HepG2 (cell line): ENCODE data around the gene SYNPO. TPM values are rescaled to one million over a fixed set of nuclear protein-coding genes. Genes with fewer than 3 reads are reported as not detected.

Experiments used
- ARNT ChIP-seq: fragments of 450-650 bp; IDR thresholded peaks from 2 replicates; pipeline ENCODE4 v1.6.1; 2017
- CENPBD1 ChIP-seq: sonication (generic); formaldehyde crosslinking; IDR thresholded peaks from 2 replicates; pipeline ENCODE4 v1.8.0; 2022; ENCODE audit warnings: missing genetic modification reagents, low read depth, mild to moderate bottlenecking, borderline replicate concordance
- DR1 ChIP-seq: sonication (generic); formaldehyde crosslinking; IDR thresholded peaks from 2 replicates; pipeline ENCODE4 v1.8.0; 2021; ENCODE audit warnings: mild to moderate bottlenecking, missing genetic modification reagents, inconsistent platforms
- HDAC2 ChIP-seq: sonication (generic); formaldehyde crosslinking; IDR thresholded peaks from 2 replicates; pipeline ENCODE4 v1.4.0; 2020; ENCODE audit warnings: missing genetic modification reagents
- HES4 ChIP-seq: sonication (generic); formaldehyde crosslinking; IDR thresholded peaks from 2 replicates; pipeline ENCODE4 v1.9.0; 2021; ENCODE audit warnings: mild to moderate bottlenecking, missing genetic modification reagents, borderline replicate concordance
- HNRNPLL ChIP-seq: fragments of 200-400 bp; formaldehyde crosslinking; IDR thresholded peaks from 2 replicates; pipeline ENCODE4 v1.6.1; 2017; ENCODE audit warnings: mild to moderate bottlenecking, low read depth, low read length; ENCODE audit not compliant: poor library complexity, severe bottlenecking
- KDM2A ChIP-seq: sonication (generic); formaldehyde crosslinking; IDR thresholded peaks from 2 replicates; pipeline ENCODE4 v1.4.0; 2020; ENCODE audit warnings: low read depth, missing genetic modification reagents, borderline replicate concordance
- KIAA2018 ChIP-seq: sonication (generic); formaldehyde crosslinking; IDR thresholded peaks from 2 replicates; pipeline ENCODE4 v1.5.0; 2020; ENCODE audit warnings: mild to moderate bottlenecking, missing genetic modification reagents, borderline replicate concordance
- NBN ChIP-seq: fragments of 450-650 bp; conservative IDR thresholded peaks from 2 replicates; pipeline ENCODE4 v1.6.1; 2017
- PHF8 ChIP-seq: sonication (generic); formaldehyde crosslinking; IDR thresholded peaks from 2 replicates; pipeline ENCODE4 v1.5.0; 2020; ENCODE audit warnings: missing genetic modification reagents
- POLR2A ChIP-seq, 2 experiments: IDR thresholded peaks; 2 replicates each; pipeline ENCODE4 v1.6.1; 2011; ENCODE audit warnings: low read depth in 2 of 2, low read length in 2 of 2, mild to moderate bottlenecking in 1 of 2, moderate library complexity in 1 of 2; ENCODE audit not compliant: insufficient read depth in 1 of 2
- SCMH1 ChIP-seq: sonication (generic); formaldehyde crosslinking; IDR thresholded peaks from 2 replicates; pipeline ENCODE4 v1.9.0; 2021; ENCODE audit warnings: missing genetic modification reagents, mild to moderate bottlenecking, borderline replicate concordance
- SNAPC2 ChIP-seq: sonication (generic); formaldehyde crosslinking; IDR thresholded peaks from 2 replicates; pipeline ENCODE4 v1.8.1; 2022; ENCODE audit warnings: mild to moderate bottlenecking, missing genetic modification reagents
- ZBTB1 ChIP-seq: sonication (generic); formaldehyde crosslinking; IDR thresholded peaks from 2 replicates; pipeline ENCODE4 v1.4.0; 2020; ENCODE audit warnings: missing genetic modification reagents, borderline replicate concordance
- ZNF10 ChIP-seq: sonication (generic); formaldehyde crosslinking; IDR thresholded peaks from 2 replicates; pipeline ENCODE4 v1.4.0; 2020; ENCODE audit warnings: mild to moderate bottlenecking, low read depth, missing genetic modification reagents, borderline replicate concordance
- ZNF343 ChIP-seq: sonication (generic); formaldehyde crosslinking; IDR thresholded peaks from 2 replicates; pipeline ENCODE4 v1.4.0; 2020; ENCODE audit warnings: mild to moderate bottlenecking, missing genetic modification reagents
- ZNF432 ChIP-seq: sonication (generic); formaldehyde crosslinking; IDR thresholded peaks from 2 replicates; pipeline ENCODE4 v1.5.0; 2020; ENCODE audit warnings: missing genetic modification reagents, mild to moderate bottlenecking, borderline replicate concordance
- ZNF615 ChIP-seq: sonication (generic); formaldehyde crosslinking; IDR thresholded peaks from 2 replicates; pipeline ENCODE4 v1.5.0; 2020; ENCODE audit warnings: mild to moderate bottlenecking, missing genetic modification reagents, borderline replicate concordance
- ZNF678 ChIP-seq: sonication (generic); formaldehyde crosslinking; IDR thresholded peaks from 2 replicates; pipeline ENCODE4 v1.4.0; 2020; ENCODE audit warnings: mild to moderate bottlenecking, missing genetic modification reagents
- polyA plus RNA-seq, 8 experiments: library from polyadenylated mRNA; depleted of rRNA in 3 of 8; stranded (reverse) in 7 of 8; unstranded in 1 of 8; fragments of >200 nt; fragmentation: Illumina TruSeq in 4 of 8; extraction: Trizol in 4 of 8; gene quantifications; 2 replicates each; pipeline versions ENCODE4 v1.2.1 to v1.2.3, GENCODE V29; 2011 to 2016; ENCODE audit warnings: low read depth in 4 of 8, missing spikeins in 1 of 8, mixed read lengths in 1 of 8; ENCODE audit not compliant: insufficient read depth in 1 of 8
- total RNA-seq, 5 experiments: library from RNA; depleted of rRNA; stranded (reverse); fragments of >200 nt; fragmentation: Illumina TruSeq; extraction: Trizol; gene quantifications; 2 replicates each; pipeline ENCODE4 v1.2.3, GENCODE V29; 2016; ENCODE audit warnings: low read depth in 1 of 5
- TF ChIP-seq, protein P1 (sequence below): sonication (generic); formaldehyde crosslinking; IDR thresholded peaks from 2 replicates; pipeline ENCODE4 v1.8.1; 2022; ENCODE audit warnings: mild to moderate bottlenecking, missing genetic modification reagents

SYNPO gene
- total and polyA plus RNA-seq, 2 of the 13 experiments (the other 11 are each of a cell fraction or from before 2014, with no cell fraction given), result 0.09 to 0.30 TPM

GRCh38 chr5:150700594-150701377, 60.3 kb downstream of the SYNPO start, which contains the start of gene RBM22 (continued):
- TF ChIP-seq, protein P1, sequence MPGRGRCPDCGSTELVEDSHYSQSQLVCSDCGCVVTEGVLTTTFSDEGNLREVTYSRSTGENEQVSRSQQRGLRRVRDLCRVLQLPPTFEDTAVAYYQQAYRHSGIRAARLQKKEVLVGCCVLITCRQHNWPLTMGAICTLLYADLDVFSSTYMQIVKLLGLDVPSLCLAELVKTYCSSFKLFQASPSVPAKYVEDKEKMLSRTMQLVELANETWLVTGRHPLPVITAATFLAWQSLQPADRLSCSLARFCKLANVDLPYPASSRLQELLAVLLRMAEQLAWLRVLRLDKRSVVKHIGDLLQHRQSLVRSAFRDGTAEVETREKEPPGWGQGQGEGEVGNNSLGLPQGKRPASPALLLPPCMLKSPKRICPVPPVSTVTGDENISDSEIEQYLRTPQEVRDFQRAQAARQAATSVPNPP (CRISPR knock-in tag), result peak; percentile 66
- TF ChIP-seq KDM2A, result peak; percentile 94
- no peak for TF ChIP-seq SCMH1 (CRISPR knock-in tag)
- no peak for TF ChIP-seq SNAPC2 (CRISPR knock-in tag)
- TF ChIP-seq HDAC2 (CRISPR knock-in tag), result no peak; the same call in none of the 2 replicates
- peak; percentile 73 to 85 for TF ChIP-seq POLR2A (IDR thresholded peaks at IDR 0.05; ENCODE audit: insufficient read depth in 1 of 2, low read depth in 2 of 2, low read length in 2 of 2)
- TF ChIP-seq CENPBD1 (CRISPR knock-in tag), result no peak
- peak; percentile 52; the same call in 1 of the 2 replicates for TF ChIP-seq HES4 (CRISPR knock-in tag)
- TF ChIP-seq KIAA2018, result no peak
- no peak for TF ChIP-seq ZNF343 (CRISPR knock-in tag)
- no peak for TF ChIP-seq ZNF432 (CRISPR knock-in tag)
- peak; percentile 51 for TF ChIP-seq HNRNPLL
- no peak for TF ChIP-seq ZBTB1
- no peak for TF ChIP-seq NBN
- TF ChIP-seq ARNT, result no peak
- peak; percentile 97 for TF ChIP-seq PHF8 (CRISPR knock-in tag)
- TF ChIP-seq ZNF678, result no peak
- TF ChIP-seq ZNF615, result no peak
- TF ChIP-seq DR1 (CRISPR knock-in tag), result peak; percentile 87
- no peak for TF ChIP-seq ZNF10 (CRISPR knock-in tag)
